Ectodermal cell (in vitro differentiated cells): ENCODE measurements around the gene PROCA1.
A peak's percentile ranks its signal among the peaks of the same experiment; 100 is the strongest.

Experiments
- H3K27ac ChIP-seq: 2 replicates; pipeline ENCODE4 v1.7.0; 2013; ENCODE audit warnings: mild to moderate bottlenecking, low read depth, low read length; ENCODE audit not compliant: insufficient read depth, poor library complexity, severe bottlenecking
- H3K27me3 ChIP-seq: 2 replicates; pipeline ENCODE4 v1.7.0; 2013; ENCODE audit warnings: mild to moderate bottlenecking, low read length; ENCODE audit not compliant: insufficient read depth, control insufficient read depth, poor library complexity, severe bottlenecking
- H3K36me3 ChIP-seq: one replicate; pipeline ENCODE4 v1.7.0; 2013; ENCODE audit warnings: low read length; ENCODE audit not compliant: control insufficient read depth, insufficient read depth
- H3K4me1 ChIP-seq: one replicate; pipeline ENCODE4 v1.7.0; 2013; ENCODE audit warnings: low read length; ENCODE audit not compliant: control insufficient read depth, insufficient read depth
- H3K4me3 ChIP-seq: 2 replicates; pipeline ENCODE4 v1.7.0; 2013; ENCODE audit warnings: low read depth, low read length, control low read depth; ENCODE audit not compliant: insufficient read depth
- H3K9me3 ChIP-seq: 2 replicates; pipeline ENCODE4 v1.7.0; 2013; ENCODE audit warnings: mild to moderate bottlenecking, low read length, moderate library complexity; ENCODE audit not compliant: control insufficient read depth
- WGBS, 2 experiments: methylation state at CpG; one replicate each; pipeline ENCODE4 v1.1.7; 2013; ENCODE audit warnings: missing lambda C conversion rate in 2 of 2; 5-methylcytosine and 5-hydroxymethylcytosine counted together

PROCA1 gene

GRCh38 chr17:28734712-28735241 lies 23.1 kb upstream of the PROCA1 start:
- Histone ChIP-seq H3K27ac (no peak overlapping the region), H3K27me3 (no peaks in the 10 kb centered on the region), H3K9me3 (no peaks in the 10 kb centered on the region), H3K4me3 (no peak overlapping the region), H3K36me3 (no peaks in the 10 kb centered on the region), H3K4me1 (no peaks in the 10 kb centered on the region)
- 95 to 96% methylated on average over 10 of the region's 10 CpGs for WGBS, 2 experiments

GRCh38 chr17:28733346-28733745 lies 21.7 kb upstream of the PROCA1 start:
- H3K9me3 ChIP-seq = no peaks in the 10 kb centered on the region
- 57 to 100% methylated on average over 1 of the region's 1 CpG for WGBS, 2 experiments
- no peaks in the 10 kb centered on the region for H3K27me3 ChIP-seq
- no peaks in the 10 kb centered on the region for H3K36me3 ChIP-seq
- no peak overlapping the region for H3K27ac ChIP-seq
- H3K4me3 ChIP-seq = no peak overlapping the region
- H3K4me1 ChIP-seq = no peaks in the 10 kb centered on the region

GRCh38 chr17:28729950-28730330 lies 18.3 kb upstream of the PROCA1 start:
- 93% methylated on average over 11 of the region's 11 CpGs for WGBS, 2 experiments
- H3K4me3 ChIP-seq = no peak overlapping the region

GRCh38 chr17:28728364-28729200 lies 16.9 kb upstream of the PROCA1 start, which contains the start of gene NEK8:
Gene NEK8 (plus strand): TSS chr17:28728788. CDS start chr17:28728814, 26 bp downstream.
- Histone ChIP-seq H3K27ac (peak within 1 kb of the TSS; percentile 93), H3K4me1 (peaks cover 14% of the 10 kb centered on the region), H3K4me3 (peak within 1 kb of the TSS; percentile 83), H3K27me3 (no peaks in the 10 kb centered on the region), H3K9me3 (no peaks in the 10 kb centered on the region), H3K36me3 (peaks cover 3% of the 10 kb centered on the region)
- 1% methylated on average over 64 of the region's 64 CpGs for WGBS, 2 experiments

More at GRCh38 chr17:28729950-28730330, 18.3 kb upstream of the PROCA1 start:
- Histone ChIP-seq H3K27ac (no peak overlapping the region), H3K9me3 (no peaks in the 10 kb centered on the region), H3K4me1 (peaks cover 9% of the 10 kb centered on the region), H3K36me3 (no peaks in the 10 kb centered on the region), H3K27me3 (no peaks in the 10 kb centered on the region)

GRCh38 chr17:28726627-28727491 lies 15.2 kb upstream of the PROCA1 start:
- Histone ChIP-seq H3K4me3 (peak overlapping the region; percentile 83), H3K4me1 (peaks cover 27% of the 10 kb centered on the region), H3K27me3 (no peaks in the 10 kb centered on the region), H3K36me3 (peaks cover 20% of the 10 kb centered on the region), H3K27ac (peak overlapping the region; percentile 93), H3K9me3 (no peaks in the 10 kb centered on the region)
- 0% methylated on average over 57 of the region's 57 CpGs for WGBS, 2 experiments

GRCh38 chr17:28726226-28726626 lies 14.5 kb upstream of the PROCA1 start, which contains the start of gene TLCD1:
Gene TLCD1 (minus strand): TSS chr17:28726233. CDS start chr17:28726097, 136 bp downstream.
- Histone ChIP-seq H3K9me3 (no peaks in the 10 kb centered on the region), H3K27ac (peak within 1 kb of the TSS; percentile 93), H3K4me1 (peaks cover 33% of the 10 kb centered on the region), H3K36me3 (peaks cover 22% of the 10 kb centered on the region), H3K27me3 (no peaks in the 10 kb centered on the region), H3K4me3 (peak within 1 kb of the TSS; percentile 83)
- WGBS, 2 experiments = 0% methylated on average over 49 of the region's 49 CpGs

- H3K9me3 ChIP-seq = no peaks in the 10 kb centered on the region
- H3K4me3 ChIP-seq = peak overlapping the region; percentile 83
- H3K27me3 ChIP-seq = no peaks in the 10 kb centered on the region
- WGBS, 2 experiments = 0% methylated on average over 45 of the region's 45 CpGs
- H3K4me1 ChIP-seq = peaks cover 35% of the 10 kb centered on the region
- H3K27ac ChIP-seq = peak overlapping the region; percentile 79
- peaks cover 26% of the 10 kb centered on the region for H3K36me3 ChIP-seq
Measured at GRCh38 chr17:28725660-28726225, 14.1 kb upstream of the PROCA1 start.

GRCh38 chr17:28725166-28725659 lies 13.5 kb upstream of the PROCA1 start:
- no peaks in the 10 kb centered on the region for H3K9me3 ChIP-seq
- H3K4me1 ChIP-seq = peaks cover 35% of the 10 kb centered on the region
- peaks cover 26% of the 10 kb centered on the region for H3K36me3 ChIP-seq
- peak overlapping the region; percentile 79 for H3K27ac ChIP-seq
- H3K4me3 ChIP-seq = peak overlapping the region; percentile 83
- no peaks in the 10 kb centered on the region for H3K27me3 ChIP-seq
- 11 to 12% methylated on average over 20 of the region's 20 CpGs for WGBS, 2 experiments

GRCh38 chr17:28724500-28725165 lies 12.9 kb upstream of the PROCA1 start:
- peaks cover 26% of the 10 kb centered on the region for H3K36me3 ChIP-seq
- 85 to 88% methylated on average over 10 of the region's 10 CpGs for WGBS, 2 experiments
- H3K9me3 ChIP-seq = no peaks in the 10 kb centered on the region
- no peaks in the 10 kb centered on the region for H3K27me3 ChIP-seq
- H3K27ac ChIP-seq = no peak overlapping the region
- H3K4me1 ChIP-seq = peaks cover 35% of the 10 kb centered on the region
- H3K4me3 ChIP-seq = peak overlapping the region; percentile 83
